Activated T-helper 17 cell treated with anti-CD3 and anti-CD28 coated beads, Interleukin-2, amount 50 U/mL, for 72 hours (primary cell): ENCODE results near the gene ZNF521. TPM values are rescaled to one million over a fixed set of nuclear protein-coding genes. Genes with fewer than 3 reads are reported as not detected.
"Not testable (repeated sequence)": the region's sequence is repeated elsewhere in the genome, so short reads cannot be mapped to it uniquely, and the experiment has no call there.

ENCODE experiments used
- ATAC-seq: fragments of 150-1000 bp; cut with Tn5 transposase; replicated peaks from 2 replicates; pipeline ENCODE4 v1.10.0; 2021; ENCODE audit warnings: mild to moderate bottlenecking, moderate library complexity
- H3K27ac Mint-ChIP-seq: one replicate; pipeline ENCODE4 v1.8.0; 2022; ENCODE audit warnings: mixed read lengths
- H3K27me3 Mint-ChIP-seq: one replicate; pipeline ENCODE4 v1.8.0; 2022; ENCODE audit warnings: mixed read lengths
- H3K36me3 Mint-ChIP-seq: one replicate; pipeline ENCODE4 v1.8.0; 2022; ENCODE audit warnings: low read depth, mild to moderate bottlenecking, mixed read lengths
- H3K4me1 Mint-ChIP-seq: one replicate; pipeline ENCODE4 v1.8.0; 2022; ENCODE audit warnings: mixed read lengths
- H3K4me3 Mint-ChIP-seq: one replicate; pipeline ENCODE4 v1.8.0; 2022; ENCODE audit warnings: mild to moderate bottlenecking, mixed read lengths
- H3K9me3 Mint-ChIP-seq: one replicate; pipeline ENCODE4 v1.8.0; 2022; ENCODE audit warnings: mixed read lengths
- total RNA-seq, 2 donors: library from RNA; stranded (reverse); gene quantifications; one replicate each; pipeline ENCODE4 v1.2.3, GENCODE V29; 2022

ZNF521 gene
- total RNA-seq, 2 donors from 2014 or later = not detected

DNA sequence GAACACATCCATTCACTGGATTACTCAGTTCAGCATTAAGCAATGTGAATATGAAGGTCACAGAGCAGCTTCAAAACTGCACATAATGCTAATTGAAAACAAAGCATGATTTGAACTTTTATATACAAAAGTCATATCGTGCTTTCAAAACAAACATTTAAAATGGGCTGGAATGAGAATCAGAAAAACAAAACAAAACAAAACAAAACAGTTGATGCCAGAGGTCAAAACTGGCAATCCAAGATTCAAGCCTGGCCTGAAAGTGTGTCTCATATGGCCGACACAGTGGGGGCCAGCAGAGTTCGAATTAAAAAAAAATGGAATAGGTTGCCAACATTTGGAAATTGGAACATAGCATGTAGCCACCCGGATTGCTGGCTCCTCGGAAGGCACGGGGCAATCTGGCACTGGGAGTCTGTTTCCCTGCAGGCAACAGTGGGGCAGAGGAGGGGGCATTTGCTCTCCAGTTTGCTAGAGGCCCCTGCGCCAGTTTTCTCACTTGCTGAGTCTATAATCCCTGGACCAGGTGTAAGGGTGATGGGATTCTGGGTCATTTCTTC, 294.4 kb downstream of the ZNF521 start:
- no peaks in the 10 kb centered on the region for H3K36me3 Mint-ChIP-seq
- no peaks in the 10 kb centered on the region for H3K4me1 Mint-ChIP-seq
- H3K27ac Mint-ChIP-seq = no peak overlapping the region
- no peak overlapping the region for H3K4me3 Mint-ChIP-seq
- no peaks in the 10 kb centered on the region for H3K9me3 Mint-ChIP-seq
- no peaks in the 10 kb centered on the region for H3K27me3 Mint-ChIP-seq
- ATAC-seq = no peak

DNA sequence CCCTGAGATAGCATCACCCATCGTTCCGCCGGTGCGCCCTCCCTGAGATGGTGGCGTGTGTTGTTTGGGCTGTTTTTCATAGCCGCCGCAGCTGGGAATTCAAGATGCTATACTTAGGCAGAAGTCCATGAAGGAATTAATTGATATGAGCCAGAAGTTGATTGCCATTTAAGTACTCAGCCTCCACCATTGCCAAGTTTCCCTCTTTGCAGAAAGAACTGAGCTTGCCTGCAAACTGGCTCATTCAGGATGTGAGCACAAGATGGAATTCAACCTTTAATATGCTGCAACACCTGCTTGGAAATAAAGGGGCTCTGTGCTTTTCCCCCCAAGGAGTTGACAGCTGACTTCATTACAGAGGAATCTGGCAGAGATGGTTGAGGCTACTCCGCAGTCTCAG, 295.5 kb downstream of the ZNF521 start:
- Mint-ChIP-seq H3K4me3 (no peak overlapping the region), H3K36me3 (no peaks in the 10 kb centered on the region), H3K27ac (no peak overlapping the region), H3K9me3 (no peaks in the 10 kb centered on the region), H3K4me1 (no peaks in the 10 kb centered on the region), H3K27me3 (no peaks in the 10 kb centered on the region)
- no peak for ATAC-seq

DNA sequence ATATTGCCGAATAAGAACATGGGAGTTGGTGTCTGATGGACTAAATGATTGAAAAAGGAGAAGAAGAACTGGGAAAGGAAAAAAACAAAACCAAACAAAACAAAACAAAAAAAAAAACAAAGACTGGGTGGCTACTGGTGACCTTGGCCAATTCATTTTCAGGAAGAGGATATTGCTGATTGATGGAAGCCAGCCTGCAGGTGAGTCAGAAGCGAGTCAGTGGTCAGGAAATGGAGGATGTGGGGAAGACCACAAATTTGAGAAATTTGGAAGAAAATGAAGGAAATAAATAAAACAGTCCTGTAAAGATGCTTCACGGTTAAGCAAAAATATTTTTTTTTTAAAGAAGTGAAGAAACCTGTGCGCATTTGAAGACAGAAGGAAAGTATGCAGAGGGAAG, 296.9 kb downstream of the ZNF521 start:
- H3K27ac Mint-ChIP-seq = no peak overlapping the region
- H3K36me3 Mint-ChIP-seq = no peaks in the 10 kb centered on the region
- no peaks in the 10 kb centered on the region for H3K4me1 Mint-ChIP-seq
- ATAC-seq = no peak
- H3K4me3 Mint-ChIP-seq = no peak overlapping the region
- no peaks in the 10 kb centered on the region for H3K27me3 Mint-ChIP-seq
- H3K9me3 Mint-ChIP-seq = no peaks in the 10 kb centered on the region

DNA sequence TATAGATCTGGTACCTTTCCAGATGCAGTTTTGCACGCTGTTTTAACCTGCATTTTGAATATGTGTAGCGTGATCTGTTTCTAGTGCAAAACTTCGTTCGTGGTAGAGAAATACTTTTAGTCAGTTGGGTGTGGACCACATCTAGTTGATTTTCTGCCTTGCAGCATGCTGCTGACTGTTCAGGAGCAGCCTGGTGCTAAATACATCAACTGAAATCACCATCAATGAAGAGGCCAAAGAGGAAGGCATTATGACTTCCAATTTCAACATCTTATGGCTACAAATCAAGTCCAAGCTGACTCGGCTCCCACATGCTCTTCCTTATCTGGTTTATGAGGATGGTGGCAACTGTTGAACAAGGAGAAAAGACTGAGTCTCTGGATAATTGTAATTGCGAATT, 298.5 kb downstream of the ZNF521 start:
- H3K27me3 Mint-ChIP-seq = no peaks in the 10 kb centered on the region
- H3K9me3 Mint-ChIP-seq = no peaks in the 10 kb centered on the region
- no peak overlapping the region for H3K4me3 Mint-ChIP-seq
- H3K27ac Mint-ChIP-seq = no peak overlapping the region
- no peak for ATAC-seq
- H3K36me3 Mint-ChIP-seq = no peaks in the 10 kb centered on the region
- no peaks in the 10 kb centered on the region for H3K4me1 Mint-ChIP-seq

DNA sequence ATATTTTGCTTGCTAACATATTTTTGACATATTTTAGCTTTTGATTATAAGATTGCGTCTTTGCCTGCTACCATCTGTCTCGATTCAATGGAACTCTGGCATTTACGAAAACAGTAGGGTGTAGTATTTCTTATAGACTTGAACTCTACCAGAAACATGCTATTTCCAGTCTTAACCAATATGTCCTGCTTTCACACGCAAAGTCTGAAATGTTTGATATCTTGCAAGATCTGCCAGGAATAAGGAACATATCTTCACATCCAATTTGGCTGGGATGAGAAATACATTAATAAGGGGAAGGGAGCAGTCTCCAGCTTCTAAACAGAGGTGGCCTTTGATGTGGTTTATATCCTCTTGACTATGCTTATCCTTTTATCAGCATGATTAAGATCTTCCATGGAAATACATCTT, 299.4 kb downstream of the ZNF521 start:
- H3K27me3 Mint-ChIP-seq = no peaks in the 10 kb centered on the region
- H3K9me3 Mint-ChIP-seq = no peaks in the 10 kb centered on the region
- no peaks in the 10 kb centered on the region for H3K4me1 Mint-ChIP-seq
- no peak overlapping the region for H3K27ac Mint-ChIP-seq
- no peak overlapping the region for H3K4me3 Mint-ChIP-seq
- no peak for ATAC-seq
- H3K36me3 Mint-ChIP-seq = no peaks in the 10 kb centered on the region

DNA sequence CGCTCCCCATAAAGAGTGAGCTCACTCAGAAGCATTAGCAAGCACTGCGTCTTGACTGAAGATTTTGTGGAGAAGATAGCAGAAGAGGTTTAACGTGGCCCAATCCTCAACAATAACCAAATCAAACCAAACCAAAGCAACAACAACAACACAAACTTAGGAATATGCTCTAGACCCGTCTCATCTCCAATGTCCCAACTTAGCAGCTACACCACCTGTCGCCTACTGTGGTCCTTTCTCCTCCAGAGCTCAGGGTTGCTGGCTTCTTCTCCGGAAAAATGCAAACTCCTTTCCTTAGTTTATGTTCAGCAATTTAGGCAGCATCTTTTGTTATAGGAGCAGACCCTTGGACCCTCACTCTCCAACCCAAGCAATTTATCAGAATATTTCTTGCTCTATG, 301.4 kb downstream of the ZNF521 start:
- Mint-ChIP-seq H3K4me3 (no peak overlapping the region), H3K4me1 (no peaks in the 10 kb centered on the region), H3K27me3 (no peaks in the 10 kb centered on the region), H3K27ac (no peak overlapping the region), H3K9me3 (no peaks in the 10 kb centered on the region), H3K36me3 (no peaks in the 10 kb centered on the region)
- no peak for ATAC-seq

DNA sequence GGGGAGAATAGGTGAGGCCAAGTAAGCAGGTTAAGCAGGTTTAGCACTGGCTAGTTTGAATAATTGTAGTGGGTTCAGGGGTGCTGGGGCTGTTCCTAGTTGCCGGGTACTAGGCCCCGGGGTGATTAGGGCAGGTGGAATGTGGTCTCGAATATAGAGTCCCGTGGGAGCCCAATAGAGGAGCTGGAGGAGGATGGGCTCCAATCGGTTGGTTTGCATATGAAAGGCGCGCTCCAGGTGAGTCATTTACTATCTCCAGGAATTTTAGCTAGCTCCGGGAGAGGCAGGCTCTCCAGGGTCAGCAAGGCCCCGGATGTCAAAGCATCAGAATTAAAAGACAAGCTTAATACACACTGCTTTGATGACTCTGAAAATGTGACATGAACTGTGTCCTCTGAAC, 304.0 kb downstream of the ZNF521 start:
- peaks cover 7% of the 10 kb centered on the region for H3K27me3 Mint-ChIP-seq
- no peak for ATAC-seq
- no peaks in the 10 kb centered on the region for H3K36me3 Mint-ChIP-seq
- H3K9me3 Mint-ChIP-seq = peaks cover 3% of the 10 kb centered on the region
- H3K4me1 Mint-ChIP-seq = no peaks in the 10 kb centered on the region
- no peak overlapping the region for H3K27ac Mint-ChIP-seq
- no peak overlapping the region for H3K4me3 Mint-ChIP-seq

DNA sequence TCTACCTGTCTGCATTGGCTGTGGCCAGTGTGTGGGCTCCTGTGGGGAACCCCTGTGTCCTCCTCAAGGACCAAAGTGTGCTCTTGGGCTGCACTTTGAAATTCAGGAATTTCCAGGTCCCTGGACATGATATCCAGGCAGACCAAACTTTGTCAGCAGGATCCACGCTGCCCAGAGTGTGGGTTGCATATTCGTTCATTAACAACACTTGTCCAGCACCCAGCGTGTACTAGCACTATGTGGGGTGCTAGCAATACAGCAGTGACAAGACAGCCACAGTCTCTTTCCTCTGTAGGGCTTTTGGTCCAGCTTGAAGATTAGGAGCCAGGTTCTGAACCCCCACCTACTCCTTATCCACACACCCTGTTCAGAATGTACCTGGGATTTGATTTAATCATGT, 304.5 kb downstream of the ZNF521 start:
- no peak overlapping the region for H3K4me3 Mint-ChIP-seq
- H3K27me3 Mint-ChIP-seq = peaks cover 9% of the 10 kb centered on the region
- no peak for ATAC-seq
- no peaks in the 10 kb centered on the region for H3K36me3 Mint-ChIP-seq
- H3K27ac Mint-ChIP-seq = no peak overlapping the region
- H3K4me1 Mint-ChIP-seq = no peaks in the 10 kb centered on the region
- H3K9me3 Mint-ChIP-seq = peaks cover 5% of the 10 kb centered on the region

DNA sequence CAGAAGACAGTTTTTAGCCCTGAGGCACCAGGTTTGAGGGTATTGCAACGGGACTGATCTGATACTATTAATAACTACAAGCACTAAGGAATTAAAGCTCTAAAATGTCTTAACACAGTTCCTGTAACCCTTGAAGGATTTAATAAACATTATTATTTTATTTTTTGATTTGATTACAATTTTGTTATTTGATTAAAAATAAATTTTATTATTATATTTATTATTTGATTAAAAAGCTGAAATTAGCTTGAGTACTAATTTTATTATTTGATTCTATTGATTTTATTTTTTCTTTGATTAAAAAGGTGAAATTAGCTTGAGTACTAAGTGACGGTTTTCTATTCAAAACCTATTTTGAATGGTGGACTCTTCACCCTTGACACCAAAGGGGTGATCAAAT, 307.3 kb downstream of the ZNF521 start:
- H3K4me1 Mint-ChIP-seq = no peaks in the 10 kb centered on the region
- H3K36me3 Mint-ChIP-seq = no peaks in the 10 kb centered on the region
- peaks cover 12% of the 10 kb centered on the region for H3K27me3 Mint-ChIP-seq
- peaks cover 7% of the 10 kb centered on the region for H3K9me3 Mint-ChIP-seq
- H3K27ac Mint-ChIP-seq = no peak overlapping the region
- H3K4me3 Mint-ChIP-seq = no peak overlapping the region
- no peak for ATAC-seq

DNA sequence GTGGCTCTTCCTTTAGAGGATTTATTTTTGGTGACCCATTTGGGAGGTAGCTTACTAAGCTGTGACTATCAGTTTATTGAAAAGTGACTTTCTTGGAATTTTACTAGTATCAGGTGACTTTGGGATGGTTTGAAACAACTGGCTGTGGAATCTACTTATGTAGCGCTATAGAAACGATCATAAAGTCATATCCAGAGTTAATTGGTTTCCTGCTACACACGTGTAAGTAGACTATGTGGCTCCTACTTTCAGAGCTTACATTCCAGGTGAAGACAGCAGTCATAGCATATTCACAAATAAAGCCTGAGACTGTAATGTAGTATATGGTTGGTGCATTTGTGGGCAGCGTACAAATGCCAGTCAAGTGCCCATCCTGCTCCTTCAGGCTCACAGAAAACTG, 308.9 kb downstream of the ZNF521 start:
- no peaks in the 10 kb centered on the region for H3K36me3 Mint-ChIP-seq
- H3K27me3 Mint-ChIP-seq = peaks cover 12% of the 10 kb centered on the region
- H3K4me1 Mint-ChIP-seq = no peaks in the 10 kb centered on the region
- no peak for ATAC-seq
- H3K9me3 Mint-ChIP-seq = peaks cover 7% of the 10 kb centered on the region
- H3K27ac Mint-ChIP-seq = no peak overlapping the region
- H3K4me3 Mint-ChIP-seq = no peak overlapping the region

DNA sequence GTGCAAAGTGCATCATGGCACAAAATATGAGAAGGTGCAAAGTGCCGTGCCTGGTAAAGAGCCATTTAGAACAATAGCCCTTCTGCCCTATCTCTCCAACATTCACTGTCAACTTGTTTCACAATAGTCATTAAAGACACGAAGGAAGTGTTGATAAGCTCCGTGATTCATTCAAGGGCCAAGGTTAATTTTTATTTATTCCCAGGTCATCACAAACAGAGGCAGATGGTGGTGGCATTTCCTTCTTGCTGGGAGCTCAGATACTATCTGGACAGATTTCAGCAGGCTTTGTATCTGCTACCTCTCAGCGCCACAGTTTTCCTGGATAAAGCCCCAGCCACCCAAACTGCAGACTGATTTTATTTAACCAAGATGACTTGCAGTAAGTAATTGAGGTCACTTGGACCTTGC, 309.3 kb downstream of the ZNF521 start:
- H3K4me1 Mint-ChIP-seq = no peaks in the 10 kb centered on the region
- H3K9me3 Mint-ChIP-seq = peaks cover 7% of the 10 kb centered on the region
- no peaks in the 10 kb centered on the region for H3K36me3 Mint-ChIP-seq
- H3K27ac Mint-ChIP-seq = no peak overlapping the region
- no peak overlapping the region for H3K4me3 Mint-ChIP-seq
- H3K27me3 Mint-ChIP-seq = peaks cover 12% of the 10 kb centered on the region
- no peak for ATAC-seq

DNA sequence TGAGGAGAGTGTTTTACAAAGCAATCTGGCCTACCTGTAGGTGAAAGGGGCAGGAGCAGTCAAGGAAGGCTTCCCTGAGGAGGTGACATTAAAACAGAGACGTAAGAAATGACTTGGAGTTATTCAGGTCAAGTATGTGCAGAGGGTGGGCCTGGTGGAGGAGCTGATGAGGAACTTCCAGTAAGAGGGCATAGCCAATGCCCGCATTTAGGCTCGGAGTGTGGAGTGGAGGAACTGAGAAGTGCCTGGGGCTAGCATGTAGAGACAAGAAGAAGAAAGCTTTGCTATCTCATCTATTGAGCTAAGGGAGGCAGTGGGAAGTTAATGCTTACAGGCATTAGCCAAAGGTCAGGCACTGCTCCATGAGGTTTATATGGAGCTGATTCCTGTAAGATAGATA, 312.2 kb downstream of the ZNF521 start:
- Mint-ChIP-seq H3K27me3 (peaks cover 12% of the 10 kb centered on the region), H3K4me3 (no peak overlapping the region), H3K36me3 (no peaks in the 10 kb centered on the region), H3K9me3 (peaks cover 9% of the 10 kb centered on the region), H3K27ac (no peak overlapping the region), H3K4me1 (no peaks in the 10 kb centered on the region)
- no peak for ATAC-seq

DNA sequence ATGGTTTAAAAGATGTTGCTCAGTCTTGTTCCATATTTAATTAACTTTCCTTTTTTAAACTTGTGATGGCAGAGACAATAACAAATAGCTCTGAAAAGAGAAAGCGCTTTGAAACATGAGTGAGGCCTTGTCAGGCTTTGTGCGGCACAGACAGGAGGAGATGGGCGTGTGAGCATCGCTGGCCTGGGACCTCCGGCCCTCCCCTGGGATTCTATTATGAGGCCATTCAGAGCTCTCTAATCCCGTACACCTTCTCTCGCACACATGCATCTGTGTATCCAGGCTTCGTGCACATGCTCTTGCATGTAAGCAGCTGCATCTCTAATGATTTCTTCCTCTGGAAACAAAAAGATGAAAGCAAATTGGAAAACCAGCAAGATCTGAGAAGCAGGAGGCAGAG, 313.7 kb downstream of the ZNF521 start:
- Mint-ChIP-seq H3K4me1 (no peaks in the 10 kb centered on the region), H3K27ac (no peak overlapping the region), H3K9me3 (peaks cover 10% of the 10 kb centered on the region), H3K4me3 (no peak overlapping the region), H3K36me3 (no peaks in the 10 kb centered on the region), H3K27me3 (peaks cover 6% of the 10 kb centered on the region)
- no peak for ATAC-seq

DNA sequence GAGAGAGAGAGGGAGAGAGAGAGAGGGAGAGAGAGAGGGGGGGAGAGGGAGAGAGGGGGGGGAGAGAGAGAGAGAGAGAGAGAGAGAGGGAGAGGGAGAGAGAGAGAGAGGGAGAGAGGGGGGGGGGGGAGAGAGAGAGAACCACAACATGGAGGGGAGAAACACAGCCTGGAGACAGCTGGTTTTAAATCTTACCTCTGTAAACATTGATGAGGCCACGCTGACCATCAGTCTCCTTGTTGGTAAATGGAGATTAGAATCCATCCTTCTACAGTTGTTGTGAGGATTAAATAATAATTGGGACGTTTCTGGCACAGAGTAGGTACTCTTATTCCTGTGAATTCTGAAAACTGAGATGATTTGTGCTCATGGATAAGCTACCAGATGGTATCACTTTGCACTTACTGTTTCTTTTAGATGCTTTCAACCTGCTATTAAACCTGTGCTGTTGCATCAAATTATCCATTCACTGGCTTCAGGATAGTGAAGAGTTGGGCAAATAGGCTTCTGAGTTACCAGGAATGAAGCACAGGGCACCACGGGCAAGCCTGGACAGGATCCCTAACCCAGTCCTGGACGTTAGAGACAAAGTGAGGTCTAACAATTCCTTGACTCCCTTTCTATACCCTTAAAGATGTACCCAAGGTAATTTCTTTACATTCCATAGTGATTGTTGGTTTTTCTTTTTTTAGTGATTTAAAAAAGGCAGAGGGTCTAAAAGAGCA, 318.1 kb downstream of the ZNF521 start:
- peaks cover 7% of the 10 kb centered on the region for H3K9me3 Mint-ChIP-seq
- no peak for ATAC-seq
- no peak overlapping the region for H3K4me3 Mint-ChIP-seq
- H3K27me3 Mint-ChIP-seq = no peaks in the 10 kb centered on the region
- H3K36me3 Mint-ChIP-seq = no peaks in the 10 kb centered on the region
- no peaks in the 10 kb centered on the region for H3K4me1 Mint-ChIP-seq
- no peak overlapping the region for H3K27ac Mint-ChIP-seq

DNA sequence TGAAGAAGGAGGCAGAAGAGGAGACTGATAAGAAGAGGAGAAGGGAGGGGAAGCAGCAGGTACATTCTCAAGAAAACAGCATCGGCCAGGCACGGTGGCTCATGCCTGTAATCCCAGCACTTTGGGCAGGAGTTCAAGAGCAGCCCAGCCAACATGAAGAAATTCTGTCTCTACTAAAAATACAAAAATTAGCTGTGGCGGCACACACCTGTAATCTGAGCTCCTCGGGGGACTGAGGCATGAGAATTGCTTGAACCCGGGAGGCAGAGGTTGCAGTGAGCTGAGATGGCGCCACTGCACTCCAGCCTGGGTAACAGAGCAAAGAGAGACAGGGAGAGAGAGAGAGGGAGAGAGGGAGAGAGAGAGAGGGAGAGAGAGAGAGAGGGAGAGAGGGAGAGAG, 318.8 kb downstream of the ZNF521 start:
- H3K36me3 Mint-ChIP-seq, H3K4me1 Mint-ChIP-seq, H3K27me3 Mint-ChIP-seq, H3K27ac Mint-ChIP-seq, ATAC-seq, H3K4me3 Mint-ChIP-seq, H3K9me3 Mint-ChIP-seq: not testable (repeated sequence)

DNA sequence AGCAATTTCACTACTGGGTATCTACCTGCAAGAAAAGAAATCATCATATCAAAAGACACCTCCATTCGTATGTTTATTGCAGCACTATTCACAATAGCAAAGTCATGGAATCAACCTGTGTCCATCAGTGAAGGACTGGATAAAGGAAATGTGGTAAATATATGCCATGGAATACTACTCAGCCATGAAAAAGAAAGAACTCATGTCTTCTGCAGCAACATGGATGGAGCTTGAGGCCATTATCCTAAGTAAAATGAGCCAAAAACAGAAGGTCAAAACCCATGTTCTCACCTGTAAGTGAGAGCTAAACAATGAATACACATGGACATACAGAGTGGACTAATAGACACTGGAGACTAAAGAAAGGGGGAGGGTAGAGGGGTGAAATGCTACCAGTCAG, 322.2 kb downstream of the ZNF521 start:
- no peaks in the 10 kb centered on the region for H3K36me3 Mint-ChIP-seq
- no peaks in the 10 kb centered on the region for H3K27me3 Mint-ChIP-seq
- H3K4me1 Mint-ChIP-seq = no peaks in the 10 kb centered on the region
- no peak overlapping the region for H3K27ac Mint-ChIP-seq
- ATAC-seq = no peak
- peaks cover 10% of the 10 kb centered on the region for H3K9me3 Mint-ChIP-seq
- no peak overlapping the region for H3K4me3 Mint-ChIP-seq
